Osteocyte (in vitro differentiated cells): ENCODE measurements around the gene IGF1R. TPM values are rescaled to one million over a fixed set of nuclear protein-coding genes. Genes with fewer than 3 reads are reported as not detected.
A peak's percentile ranks its signal among the peaks of the same experiment; 100 is the strongest.

Source experiments
- DNase-seq: peaks from one replicate; pipeline ENCODE4 v3.0.0; 2021; ENCODE audit warnings: mixed read lengths; ENCODE audit not compliant: unreplicated experiment; ENCODE audit errors: extremely low spot score
- H3K27ac Mint-ChIP-seq: one replicate; pipeline ENCODE4 v1.8.0; 2021; ENCODE audit warnings: mild to moderate bottlenecking, mixed read lengths; ENCODE audit not compliant: unreplicated experiment
- H3K27me3 Mint-ChIP-seq: one replicate; pipeline ENCODE4 v1.8.0; 2021; ENCODE audit warnings: mixed read lengths; ENCODE audit not compliant: unreplicated experiment
- H3K36me3 Mint-ChIP-seq: one replicate; pipeline ENCODE4 v1.8.0; 2021; ENCODE audit warnings: mixed read lengths; ENCODE audit not compliant: unreplicated experiment
- H3K4me1 Mint-ChIP-seq: one replicate; pipeline ENCODE4 v1.8.0; 2021; ENCODE audit warnings: mixed read lengths; ENCODE audit not compliant: unreplicated experiment
- H3K4me3 Mint-ChIP-seq: one replicate; pipeline ENCODE4 v1.8.0; 2021; ENCODE audit warnings: mild to moderate bottlenecking, moderate library complexity, mixed read lengths; ENCODE audit not compliant: unreplicated experiment
- H3K9me3 Mint-ChIP-seq: one replicate; pipeline ENCODE4 v1.8.0; 2021; ENCODE audit warnings: mixed read lengths; ENCODE audit not compliant: unreplicated experiment
- total RNA-seq: library from RNA; stranded (reverse); gene quantifications from 2 replicates; pipeline ENCODE4 v1.2.1, GENCODE V29; 2021
- TF ChIP-seq, protein P1 (sequence below): fragments of 200-600 bp; sonication (generic); IDR thresholded peaks from 2 replicates; pipeline ENCODE4 v1.5.0; 2021; ENCODE audit warnings: antibody characterized with exemption, mild to moderate bottlenecking, moderate library complexity

IGF1R gene
- total RNA-seq, 1 donor from 2014 or later, result 174 TPM

DNA sequence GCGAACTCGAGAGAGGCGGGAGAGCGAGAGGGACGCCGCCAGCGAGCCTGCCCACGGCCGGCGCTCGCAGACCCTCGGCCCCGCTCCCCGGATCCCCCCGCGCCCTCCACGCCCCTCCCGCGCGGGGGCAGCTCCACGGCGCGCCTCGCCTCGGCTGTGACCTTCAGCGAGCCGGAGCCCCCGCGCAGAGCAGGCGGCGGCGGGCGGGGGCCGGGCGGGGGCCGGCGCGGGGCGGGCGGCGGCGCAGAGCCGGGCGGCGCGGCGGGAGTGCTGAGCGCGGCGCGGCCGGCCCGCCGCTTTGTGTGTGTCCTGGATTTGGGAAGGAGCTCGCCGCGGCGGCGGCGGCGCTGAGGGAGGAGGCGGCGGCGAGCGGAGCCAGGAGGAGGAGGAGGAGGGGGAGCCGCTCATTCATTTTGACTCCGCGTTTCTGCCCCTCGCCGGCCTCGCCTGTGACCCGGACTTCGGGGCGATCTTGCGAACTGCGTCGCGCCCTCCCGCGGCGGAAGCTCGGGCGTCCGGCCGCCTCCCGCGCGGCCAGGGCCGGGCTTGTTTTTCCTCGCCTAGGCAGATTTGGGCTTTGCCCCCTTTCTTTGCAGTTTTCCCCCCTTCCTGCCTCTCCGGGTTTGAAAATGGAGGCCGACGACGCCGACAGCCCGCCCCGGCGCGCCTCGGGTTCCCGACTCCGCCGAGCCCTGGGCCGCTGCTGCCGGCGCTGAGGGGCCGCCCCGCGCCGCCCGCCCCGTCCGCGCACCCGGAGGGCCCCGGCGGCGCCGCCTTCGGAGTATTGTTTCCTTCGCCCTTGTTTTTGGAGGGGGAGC lies 524 bp downstream of the IGF1R start:
- H3K4me1 Mint-ChIP-seq, result peaks cover 26% of the 10 kb centered on the region
- H3K9me3 Mint-ChIP-seq, result no peaks in the 10 kb centered on the region
- DNase-seq, result no peak
- TF ChIP-seq, protein P1, sequence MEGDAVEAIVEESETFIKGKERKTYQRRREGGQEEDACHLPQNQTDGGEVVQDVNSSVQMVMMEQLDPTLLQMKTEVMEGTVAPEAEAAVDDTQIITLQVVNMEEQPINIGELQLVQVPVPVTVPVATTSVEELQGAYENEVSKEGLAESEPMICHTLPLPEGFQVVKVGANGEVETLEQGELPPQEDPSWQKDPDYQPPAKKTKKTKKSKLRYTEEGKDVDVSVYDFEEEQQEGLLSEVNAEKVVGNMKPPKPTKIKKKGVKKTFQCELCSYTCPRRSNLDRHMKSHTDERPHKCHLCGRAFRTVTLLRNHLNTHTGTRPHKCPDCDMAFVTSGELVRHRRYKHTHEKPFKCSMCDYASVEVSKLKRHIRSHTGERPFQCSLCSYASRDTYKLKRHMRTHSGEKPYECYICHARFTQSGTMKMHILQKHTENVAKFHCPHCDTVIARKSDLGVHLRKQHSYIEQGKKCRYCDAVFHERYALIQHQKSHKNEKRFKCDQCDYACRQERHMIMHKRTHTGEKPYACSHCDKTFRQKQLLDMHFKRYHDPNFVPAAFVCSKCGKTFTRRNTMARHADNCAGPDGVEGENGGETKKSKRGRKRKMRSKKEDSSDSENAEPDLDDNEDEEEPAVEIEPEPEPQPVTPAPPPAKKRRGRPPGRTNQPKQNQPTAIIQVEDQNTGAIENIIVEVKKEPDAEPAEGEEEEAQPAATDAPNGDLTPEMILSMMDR, result peak; percentile 4
- H3K27me3 Mint-ChIP-seq, result peaks cover 26% of the 10 kb centered on the region
- H3K27ac Mint-ChIP-seq, result peak overlapping the region; percentile 89
- peak overlapping the region; percentile 83 for H3K4me3 Mint-ChIP-seq
- H3K36me3 Mint-ChIP-seq, result peaks cover 8% of the 10 kb centered on the region

DNA sequence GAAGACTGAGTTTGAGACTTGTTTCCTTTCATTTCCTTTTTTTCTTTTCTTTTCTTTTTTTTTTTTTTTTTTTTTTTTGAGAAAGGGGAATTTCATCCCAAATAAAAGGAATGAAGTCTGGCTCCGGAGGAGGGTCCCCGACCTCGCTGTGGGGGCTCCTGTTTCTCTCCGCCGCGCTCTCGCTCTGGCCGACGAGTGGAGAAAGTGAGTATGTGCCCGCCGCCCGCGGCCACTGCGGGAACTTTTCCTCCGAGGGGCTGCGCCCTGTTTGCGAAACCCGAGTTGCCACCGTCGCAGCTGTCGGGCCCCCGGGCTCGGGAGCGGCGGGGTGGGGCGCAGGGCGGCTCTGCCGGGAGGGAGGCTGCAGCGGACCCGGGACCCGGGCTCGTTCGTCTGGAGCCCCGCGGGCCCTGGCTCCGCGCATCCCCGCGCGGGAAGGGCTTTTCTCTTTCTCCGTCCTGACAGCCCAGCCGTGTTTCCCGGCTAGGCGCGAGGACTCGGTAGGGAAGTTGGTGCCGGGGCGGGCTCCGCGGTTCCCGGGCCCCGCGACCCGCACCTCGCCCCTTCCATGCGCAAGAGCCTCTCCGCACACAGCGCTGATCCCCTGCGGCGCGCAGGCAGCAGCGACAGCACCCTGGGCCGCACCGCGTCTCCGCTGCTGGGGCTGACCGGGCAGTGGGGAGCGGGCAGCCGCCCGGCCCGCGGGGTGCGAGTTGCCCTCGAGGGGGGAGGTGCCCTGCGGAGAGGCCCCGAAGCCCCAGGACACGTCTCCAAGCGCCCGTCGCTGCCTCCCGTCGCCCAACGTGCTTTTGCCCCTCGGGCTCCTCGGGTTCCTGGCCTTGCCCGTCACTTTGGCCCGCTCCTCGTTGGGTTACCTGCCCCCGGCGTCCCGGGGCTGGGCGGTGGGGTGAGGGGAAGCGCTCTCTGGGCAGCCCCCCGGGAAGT lies 1.4 kb downstream of the IGF1R start:
- Mint-ChIP-seq H3K36me3 (peaks cover 6% of the 10 kb centered on the region), H3K27ac (peak overlapping the region; percentile 96), H3K4me3 (peak overlapping the region; percentile 97), H3K9me3 (no peaks in the 10 kb centered on the region), H3K4me1 (peaks cover 35% of the 10 kb centered on the region), H3K27me3 (peaks cover 17% of the 10 kb centered on the region)
- TF ChIP-seq, protein P1, result no peak
- DNase-seq, result no peak

DNA sequence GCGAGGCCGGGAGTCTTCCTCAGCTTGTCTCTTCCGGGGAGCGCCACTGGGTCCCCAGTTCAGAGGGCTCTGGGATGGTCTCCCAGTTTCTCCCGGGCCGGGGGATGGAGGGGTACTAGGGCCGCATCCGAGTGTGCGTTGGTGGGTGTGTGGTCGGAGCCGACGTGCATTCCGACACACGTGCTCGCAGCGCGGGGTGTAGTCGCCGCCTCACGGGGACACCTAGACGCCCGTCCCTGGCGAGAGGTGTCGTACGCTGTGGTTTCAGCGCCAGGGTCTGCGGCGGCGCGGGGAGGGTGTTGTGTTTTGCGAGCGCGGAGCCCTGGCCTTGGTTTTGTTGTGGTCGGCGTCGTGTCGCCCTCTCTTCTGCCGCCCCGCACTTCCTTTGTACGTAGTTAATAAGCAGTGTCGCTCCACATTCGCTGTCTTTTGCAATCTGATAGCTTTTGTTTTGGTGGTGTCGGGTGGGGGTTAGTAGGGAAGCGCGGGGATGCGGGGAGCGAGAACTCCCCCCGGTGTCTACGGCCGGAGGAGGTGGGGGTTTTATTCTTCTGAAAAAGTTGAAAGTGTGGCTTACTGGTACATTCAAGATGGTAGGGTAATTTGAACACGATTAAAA lies 2.2 kb downstream of the IGF1R start:
- TF ChIP-seq, protein P1, result no peak
- Mint-ChIP-seq H3K4me1 (peaks cover 43% of the 10 kb centered on the region), H3K4me3 (peak overlapping the region; percentile 97), H3K27me3 (peaks cover 11% of the 10 kb centered on the region), H3K9me3 (no peaks in the 10 kb centered on the region), H3K36me3 (peaks cover 6% of the 10 kb centered on the region), H3K27ac (peak overlapping the region; percentile 96)
- no peak for DNase-seq

DNA sequence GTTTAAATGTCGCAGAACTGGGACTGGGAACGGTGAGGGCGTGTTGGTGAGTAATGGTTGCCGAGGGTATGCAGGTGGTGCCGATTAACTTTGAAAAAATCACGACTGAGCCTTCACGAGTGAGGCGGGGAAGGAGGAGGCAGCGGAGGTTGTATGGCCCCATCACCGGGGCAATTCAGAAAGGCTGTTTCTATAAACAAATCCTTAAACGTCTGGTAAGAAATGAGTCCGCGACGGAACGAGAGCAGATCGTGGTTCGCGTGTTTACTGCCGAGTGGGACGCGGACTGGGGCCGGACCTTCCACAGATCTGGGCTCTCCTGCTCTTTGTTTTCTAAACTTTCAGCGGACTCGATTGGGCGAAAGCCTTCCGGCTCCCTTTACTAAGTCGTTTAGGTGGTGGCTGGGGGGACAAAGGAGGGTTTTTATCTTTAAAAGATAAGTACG lies 2.7 kb downstream of the IGF1R start:
- Mint-ChIP-seq H3K4me1 (peaks cover 46% of the 10 kb centered on the region), H3K27me3 (peaks cover 6% of the 10 kb centered on the region), H3K4me3 (peak overlapping the region; percentile 97), H3K36me3 (peaks cover 6% of the 10 kb centered on the region), H3K27ac (peak overlapping the region; percentile 96), H3K9me3 (no peaks in the 10 kb centered on the region)
- TF ChIP-seq, protein P1, result no peak
- no peak for DNase-seq
